Stimulated activated CD4-positive, alpha-beta T cell treated with anti-CD3 and anti-CD28 coated beads, Interleukin-12 subunit alpha, Interleukin-12 subunit beta, amount 100 ng/mL, for 48 hours (primary cell): ENCODE data around the gene ADAMTSL3.
"Not testable (repeated sequence)": the region's sequence is repeated elsewhere in the genome, so short reads cannot be mapped to it uniquely, and the experiment has no call there.

Experiments used
- DNase-seq, 3 donors: peaks; one replicate each; pipeline ENCODE4 v3.0.0-alpha.2; 2020; ENCODE audit warnings: low read depth in 2 of 3, low spot score in 1 of 3

ADAMTSL3 gene

GRCh38 chr15:84006421-84006820 lies 352.5 kb downstream of the ADAMTSL3 start:
- DNase-seq: no peak

- no peak for DNase-seq
Measured at GRCh38 chr15:84009616-84010015, 355.7 kb downstream of the ADAMTSL3 start.

- no peak for DNase-seq
Measured at GRCh38 chr15:84010246-84010645, 356.3 kb downstream of the ADAMTSL3 start.

GRCh38 chr15:84016371-84016770 lies 362.4 kb downstream of the ADAMTSL3 start:
- no peak for DNase-seq

GRCh38 chr15:84022516-84022915 lies 368.6 kb downstream of the ADAMTSL3 start:
- no peak for DNase-seq

GRCh38 chr15:84023636-84024035 lies 369.7 kb downstream of the ADAMTSL3 start:
- DNase-seq: peak in 2 of 3 donors; percentile 3 to 8

- no peak for DNase-seq
Measured at GRCh38 chr15:84033793-84034553, 380.1 kb downstream of the ADAMTSL3 start.

GRCh38 chr15:84034578-84035398 lies 380.9 kb downstream of the ADAMTSL3 start:
- no peak for DNase-seq

- DNase-seq: no peak
Measured at GRCh38 chr15:84035399-84035766, 381.5 kb downstream of the ADAMTSL3 start.

- DNase-seq: no peak
Measured at GRCh38 chr15:84037301-84037700, 383.4 kb downstream of the ADAMTSL3 start.

GRCh38 chr15:84042434-84043056 lies 388.6 kb downstream of the ADAMTSL3 start:
- not testable (repeated sequence) for DNase-seq

GRCh38 chr15:84046064-84046637 lies 392.2 kb downstream of the ADAMTSL3 start:
- DNase-seq: no peak

- not testable (repeated sequence) for DNase-seq
Measured at GRCh38 chr15:84049480-84049879, 395.6 kb downstream of the ADAMTSL3 start.

GRCh38 chr15:84050076-84050475 lies 396.2 kb downstream of the ADAMTSL3 start:
- no peak for DNase-seq

- not testable (repeated sequence) for DNase-seq
Measured at GRCh38 chr15:84051146-84051545, 397.2 kb downstream of the ADAMTSL3 start.

GRCh38 chr15:84054544-84054943 lies 400.6 kb downstream of the ADAMTSL3 start:
- not testable (repeated sequence) for DNase-seq

- DNase-seq: no peak
Measured at GRCh38 chr15:84057714-84058331, 403.9 kb downstream of the ADAMTSL3 start.

- not testable (repeated sequence) for DNase-seq
Measured at GRCh38 chr15:84063674-84064073, 409.8 kb downstream of the ADAMTSL3 start.

GRCh38 chr15:84068674-84069073 lies 414.8 kb downstream of the ADAMTSL3 start:
- DNase-seq: not testable (repeated sequence)

- not testable (repeated sequence) for DNase-seq
Measured at GRCh38 chr15:84078038-84078437, 424.1 kb downstream of the ADAMTSL3 start.

- DNase-seq: not testable (repeated sequence)
Measured at GRCh38 chr15:84079325-84079884, 425.5 kb downstream of the ADAMTSL3 start.
